SK-N-SH treated with all-trans-retinoic acid at 6 μM for 48 hours (cell line): Measurements from ENCODE around the gene TMEM178B.
"Not testable (repeated sequence)": the region's sequence is repeated elsewhere in the genome, so short reads cannot be mapped to it uniquely, and the experiment has no call there.

Experiments
- ATAC-seq: fragments of 200-7000 bp; cut with Tn5 transposase; 3 replicates; pipeline ENCODE4 v1.9.1; 2020; ENCODE audit warnings: mild to moderate bottlenecking, moderate library complexity
- ARNTL ChIP-seq: fragments of 450-650 bp; formaldehyde crosslinking; IDR thresholded peaks from 2 replicates; pipeline ENCODE4 v1.5.0; 2020; ENCODE audit warnings: low read depth, mild to moderate bottlenecking, moderate library complexity, borderline replicate concordance
- BACH2 ChIP-seq: fragments of 250-450 bp; sonication (Bioruptor Pico); IDR thresholded peaks from 2 replicates; pipeline ENCODE4 v1.9.0; 2021; ENCODE audit warnings: mild to moderate bottlenecking, borderline replicate concordance
- CSDC2 ChIP-seq: fragments of 250-450 bp; sonication (Bioruptor Pico); IDR thresholded peaks from 2 replicates; pipeline ENCODE4 v1.5.0; 2020; ENCODE audit warnings: mild to moderate bottlenecking, moderate library complexity
- GLIS3 ChIP-seq: fragments of 250-450 bp; sonication (Bioruptor Pico); IDR thresholded peaks from 2 replicates; pipeline ENCODE4 v1.5.0; 2020; ENCODE audit warnings: mild to moderate bottlenecking, moderate library complexity
- ISL1 ChIP-seq: fragments of 250-450 bp; sonication (Bioruptor Pico); IDR thresholded peaks from 2 replicates; pipeline ENCODE4 v2.1.2; 2022; ENCODE audit warnings: mild to moderate bottlenecking, moderate library complexity
- OSR1 ChIP-seq: fragments of 250-450 bp; sonication (Bioruptor Pico); IDR thresholded peaks from 2 replicates; pipeline ENCODE4 v1.8.0; 2022; ENCODE audit warnings: moderate library complexity, mild to moderate bottlenecking, inconsistent platforms
- PPARA ChIP-seq: fragments of 250-450 bp; sonication (Bioruptor Pico); IDR thresholded peaks from 2 replicates; pipeline ENCODE4 v1.5.0; 2020; ENCODE audit warnings: mild to moderate bottlenecking, borderline replicate concordance
- RARB ChIP-seq: fragments of 250-450 bp; sonication (Bioruptor Pico); IDR thresholded peaks from 2 replicates; pipeline ENCODE4 v1.8.0; 2021; ENCODE audit warnings: mild to moderate bottlenecking, moderate library complexity
- SNAI2 ChIP-seq: fragments of 250-450 bp; sonication (Bioruptor Pico); IDR thresholded peaks from 2 replicates; pipeline ENCODE4 v1.5.0; 2020; ENCODE audit warnings: mild to moderate bottlenecking, moderate library complexity
- TCF4 ChIP-seq: fragments of 250-450 bp; sonication (Bioruptor Pico); IDR thresholded peaks from 2 replicates; pipeline ENCODE4 v1.8.0; 2021; ENCODE audit warnings: mild to moderate bottlenecking, moderate library complexity, borderline replicate concordance
- TOX ChIP-seq: fragments of 250-450 bp; sonication (Bioruptor Pico); IDR thresholded peaks from 2 replicates; pipeline ENCODE4 v1.8.0; 2021; ENCODE audit warnings: mild to moderate bottlenecking, moderate library complexity, borderline replicate concordance
- ZC3H10 ChIP-seq: fragments of 250-450 bp; sonication (Bioruptor Pico); IDR thresholded peaks from 2 replicates; pipeline ENCODE4 v1.5.1; 2021; ENCODE audit warnings: mild to moderate bottlenecking, moderate library complexity
- ZFP3 ChIP-seq: fragments of 250-450 bp; sonication (Bioruptor Pico); IDR thresholded peaks from 2 replicates; pipeline ENCODE4 v1.5.0; 2020; ENCODE audit warnings: mild to moderate bottlenecking, moderate library complexity
- ZFP30 ChIP-seq: fragments of 450-650 bp; formaldehyde crosslinking; IDR thresholded peaks from 2 replicates; pipeline ENCODE4 v1.5.0; 2022; ENCODE audit warnings: mild to moderate bottlenecking, moderate library complexity
- ZNF565 ChIP-seq: fragments of 450-650 bp; formaldehyde crosslinking; conservative IDR thresholded peaks from 2 replicates; pipeline ENCODE4 v1.5.0; 2020; ENCODE audit warnings: low read depth, mild to moderate bottlenecking, moderate library complexity
- ZNF70 ChIP-seq: fragments of 450-650 bp; formaldehyde crosslinking; IDR thresholded peaks from 2 replicates; pipeline ENCODE4 v1.5.0; 2020; ENCODE audit warnings: mild to moderate bottlenecking, moderate library complexity
- ZNF8 ChIP-seq: fragments of 450-650 bp; formaldehyde crosslinking; IDR thresholded peaks from 2 replicates; pipeline ENCODE4 v1.5.0; 2020; ENCODE audit warnings: mild to moderate bottlenecking, moderate library complexity
- TF ChIP-seq, protein P1 (sequence below): fragments of 250-450 bp; sonication (Bioruptor Pico); IDR thresholded peaks from 2 replicates; pipeline ENCODE4 v1.5.0; 2020; ENCODE audit warnings: mild to moderate bottlenecking, moderate library complexity
- TF ChIP-seq, protein P2 (sequence below): fragments of 250-450 bp; sonication (Bioruptor Pico); IDR thresholded peaks from 2 replicates; pipeline ENCODE4 v1.8.0; 2021; ENCODE audit warnings: low read depth, mild to moderate bottlenecking, moderate library complexity, borderline replicate concordance
- TF ChIP-seq, protein P3 (sequence below): fragments of 250-450 bp; sonication (Bioruptor Pico); IDR thresholded peaks from 2 replicates; pipeline ENCODE4 v1.5.1; 2020; ENCODE audit warnings: low read depth, mild to moderate bottlenecking, moderate library complexity
- TF ChIP-seq, protein P4 (sequence below): fragments of 250-450 bp; sonication (Bioruptor Pico); IDR thresholded peaks from 2 replicates; pipeline ENCODE4 v1.8.0; 2020; ENCODE audit warnings: mild to moderate bottlenecking, moderate library complexity, borderline replicate concordance

Gene TMEM178B

DNA sequence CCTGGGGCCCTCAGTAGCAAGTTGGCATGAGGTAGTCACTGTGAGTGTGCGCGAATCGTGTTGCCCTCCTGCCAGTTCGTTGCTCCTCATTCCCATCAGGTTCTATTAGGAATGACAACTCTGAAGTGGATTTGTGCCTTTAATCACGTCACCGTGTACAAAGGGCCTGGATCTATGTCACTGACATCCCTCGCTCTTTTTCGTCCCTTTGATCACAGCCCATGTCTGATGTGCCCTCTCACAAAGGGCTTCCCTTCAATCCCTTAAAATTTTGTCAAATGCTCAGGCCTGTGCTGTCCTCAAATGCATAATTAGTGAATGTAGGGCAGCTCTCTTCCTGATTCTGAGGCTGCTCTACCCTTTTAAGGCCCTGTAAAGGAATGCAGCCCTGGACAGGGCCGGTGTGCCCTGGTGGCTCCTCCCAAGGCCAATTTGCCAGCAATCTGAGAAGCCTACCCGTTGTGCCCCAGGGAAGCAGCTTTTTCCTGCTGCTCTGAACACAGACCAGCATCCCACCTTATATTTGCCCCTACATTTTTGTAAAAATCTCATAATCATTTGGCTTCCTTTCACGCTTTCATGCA is 93.6 kb downstream of the TMEM178B start:
- no peak for TF ChIP-seq RARB (CRISPR knock-in tag)
- TF ChIP-seq, protein P1, sequence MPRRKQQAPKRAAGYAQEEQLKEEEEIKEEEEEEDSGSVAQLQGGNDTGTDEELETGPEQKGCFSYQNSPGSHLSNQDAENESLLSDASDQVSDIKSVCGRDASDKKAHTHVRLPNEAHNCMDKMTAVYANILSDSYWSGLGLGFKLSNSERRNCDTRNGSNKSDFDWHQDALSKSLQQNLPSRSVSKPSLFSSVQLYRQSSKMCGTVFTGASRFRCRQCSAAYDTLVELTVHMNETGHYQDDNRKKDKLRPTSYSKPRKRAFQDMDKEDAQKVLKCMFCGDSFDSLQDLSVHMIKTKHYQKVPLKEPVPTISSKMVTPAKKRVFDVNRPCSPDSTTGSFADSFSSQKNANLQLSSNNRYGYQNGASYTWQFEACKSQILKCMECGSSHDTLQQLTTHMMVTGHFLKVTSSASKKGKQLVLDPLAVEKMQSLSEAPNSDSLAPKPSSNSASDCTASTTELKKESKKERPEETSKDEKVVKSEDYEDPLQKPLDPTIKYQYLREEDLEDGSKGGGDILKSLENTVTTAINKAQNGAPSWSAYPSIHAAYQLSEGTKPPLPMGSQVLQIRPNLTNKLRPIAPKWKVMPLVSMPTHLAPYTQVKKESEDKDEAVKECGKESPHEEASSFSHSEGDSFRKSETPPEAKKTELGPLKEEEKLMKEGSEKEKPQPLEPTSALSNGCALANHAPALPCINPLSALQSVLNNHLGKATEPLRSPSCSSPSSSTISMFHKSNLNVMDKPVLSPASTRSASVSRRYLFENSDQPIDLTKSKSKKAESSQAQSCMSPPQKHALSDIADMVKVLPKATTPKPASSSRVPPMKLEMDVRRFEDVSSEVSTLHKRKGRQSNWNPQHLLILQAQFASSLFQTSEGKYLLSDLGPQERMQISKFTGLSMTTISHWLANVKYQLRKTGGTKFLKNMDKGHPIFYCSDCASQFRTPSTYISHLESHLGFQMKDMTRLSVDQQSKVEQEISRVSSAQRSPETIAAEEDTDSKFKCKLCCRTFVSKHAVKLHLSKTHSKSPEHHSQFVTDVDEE: no peak
- TF ChIP-seq ZNF565 (CRISPR knock-in tag): no peak
- TF ChIP-seq CSDC2: no peak
- no peak for TF ChIP-seq SNAI2 (CRISPR knock-in tag)
- no peak for TF ChIP-seq ISL1
- TF ChIP-seq, protein P2, sequence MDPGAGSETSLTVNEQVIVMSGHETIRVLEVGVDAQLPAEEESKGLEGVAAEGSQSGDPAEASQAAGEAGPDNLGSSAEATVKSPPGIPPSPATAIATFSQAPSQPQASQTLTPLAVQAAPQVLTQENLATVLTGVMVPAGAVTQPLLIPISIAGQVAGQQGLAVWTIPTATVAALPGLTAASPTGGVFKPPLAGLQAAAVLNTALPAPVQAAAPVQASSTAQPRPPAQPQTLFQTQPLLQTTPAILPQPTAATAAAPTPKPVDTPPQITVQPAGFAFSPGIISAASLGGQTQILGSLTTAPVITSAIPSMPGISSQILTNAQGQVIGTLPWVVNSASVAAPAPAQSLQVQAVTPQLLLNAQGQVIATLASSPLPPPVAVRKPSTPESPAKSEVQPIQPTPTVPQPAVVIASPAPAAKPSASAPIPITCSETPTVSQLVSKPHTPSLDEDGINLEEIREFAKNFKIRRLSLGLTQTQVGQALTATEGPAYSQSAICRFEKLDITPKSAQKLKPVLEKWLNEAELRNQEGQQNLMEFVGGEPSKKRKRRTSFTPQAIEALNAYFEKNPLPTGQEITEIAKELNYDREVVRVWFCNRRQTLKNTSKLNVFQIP (CRISPR knock-in tag): no peak
- TF ChIP-seq, protein P3, sequence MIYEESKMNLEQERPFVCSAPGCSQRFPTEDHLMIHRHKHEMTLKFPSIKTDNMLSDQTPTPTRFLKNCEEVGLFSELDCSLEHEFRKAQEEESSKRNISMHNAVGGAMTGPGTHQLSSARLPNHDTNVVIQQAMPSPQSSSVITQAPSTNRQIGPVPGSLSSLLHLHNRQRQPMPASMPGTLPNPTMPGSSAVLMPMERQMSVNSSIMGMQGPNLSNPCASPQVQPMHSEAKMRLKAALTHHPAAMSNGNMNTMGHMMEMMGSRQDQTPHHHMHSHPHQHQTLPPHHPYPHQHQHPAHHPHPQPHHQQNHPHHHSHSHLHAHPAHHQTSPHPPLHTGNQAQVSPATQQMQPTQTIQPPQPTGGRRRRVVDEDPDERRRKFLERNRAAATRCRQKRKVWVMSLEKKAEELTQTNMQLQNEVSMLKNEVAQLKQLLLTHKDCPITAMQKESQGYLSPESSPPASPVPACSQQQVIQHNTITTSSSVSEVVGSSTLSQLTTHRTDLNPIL: no peak
- TF ChIP-seq TCF4 (CRISPR knock-in tag): no peak
- no peak for TF ChIP-seq ZC3H10
- TF ChIP-seq, protein P4, sequence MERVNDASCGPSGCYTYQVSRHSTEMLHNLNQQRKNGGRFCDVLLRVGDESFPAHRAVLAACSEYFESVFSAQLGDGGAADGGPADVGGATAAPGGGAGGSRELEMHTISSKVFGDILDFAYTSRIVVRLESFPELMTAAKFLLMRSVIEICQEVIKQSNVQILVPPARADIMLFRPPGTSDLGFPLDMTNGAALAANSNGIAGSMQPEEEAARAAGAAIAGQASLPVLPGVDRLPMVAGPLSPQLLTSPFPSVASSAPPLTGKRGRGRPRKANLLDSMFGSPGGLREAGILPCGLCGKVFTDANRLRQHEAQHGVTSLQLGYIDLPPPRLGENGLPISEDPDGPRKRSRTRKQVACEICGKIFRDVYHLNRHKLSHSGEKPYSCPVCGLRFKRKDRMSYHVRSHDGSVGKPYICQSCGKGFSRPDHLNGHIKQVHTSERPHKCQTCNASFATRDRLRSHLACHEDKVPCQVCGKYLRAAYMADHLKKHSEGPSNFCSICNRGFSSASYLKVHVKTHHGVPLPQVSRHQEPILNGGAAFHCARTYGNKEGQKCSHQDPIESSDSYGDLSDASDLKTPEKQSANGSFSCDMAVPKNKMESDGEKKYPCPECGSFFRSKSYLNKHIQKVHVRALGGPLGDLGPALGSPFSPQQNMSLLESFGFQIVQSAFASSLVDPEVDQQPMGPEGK (CRISPR knock-in tag): no peak
- no peak for TF ChIP-seq BACH2 (CRISPR knock-in tag)
- TF ChIP-seq ZNF8 (CRISPR knock-in tag): no peak
- TF ChIP-seq OSR1: no peak
- no peak for TF ChIP-seq ZNF70 (CRISPR knock-in tag)
- no peak for TF ChIP-seq GLIS3 (CRISPR knock-in tag)
- TF ChIP-seq TOX (CRISPR knock-in tag): no peak
- no peak for TF ChIP-seq ZFP3
- no peak for ATAC-seq

DNA sequence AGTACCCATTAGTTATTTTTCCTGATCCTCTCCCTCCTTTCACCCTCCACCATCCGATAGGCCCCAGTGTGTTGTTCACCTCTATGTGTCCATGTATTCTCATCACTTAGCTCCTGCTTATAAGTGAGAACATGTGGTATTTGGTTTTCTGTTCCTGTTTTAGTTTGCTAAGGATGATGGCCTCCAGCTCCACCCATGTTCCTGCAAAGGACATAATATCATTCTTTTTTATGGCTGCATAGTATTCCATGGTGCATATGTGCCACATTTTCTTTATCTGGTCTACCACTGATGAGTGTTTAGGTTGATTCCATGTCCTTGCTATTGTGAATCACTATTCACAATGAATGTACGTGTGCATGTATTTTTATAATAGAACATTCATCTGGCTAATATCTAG is 95.3 kb downstream of the TMEM178B start:
- ATAC-seq: not testable (repeated sequence)

DNA sequence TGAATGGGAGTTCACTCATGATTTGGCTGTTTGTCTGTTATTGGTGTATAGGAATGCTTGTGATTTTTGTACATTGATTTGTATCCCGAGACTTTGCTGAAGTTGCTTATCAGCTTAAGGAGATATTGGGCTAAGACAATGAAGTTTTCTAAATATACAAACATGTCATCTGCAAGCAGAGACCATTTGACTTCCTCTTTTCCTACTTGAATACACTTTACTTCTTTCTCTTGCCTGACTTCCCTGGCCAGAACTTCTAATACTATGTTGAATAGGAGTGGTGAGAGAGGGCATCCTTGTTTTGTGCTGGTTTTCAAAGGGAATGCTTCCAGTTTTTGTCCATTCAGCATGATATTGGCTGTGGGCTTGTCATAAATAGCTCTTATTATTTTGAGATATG is 101.9 kb downstream of the TMEM178B start:
- ATAC-seq: not testable (repeated sequence)

DNA sequence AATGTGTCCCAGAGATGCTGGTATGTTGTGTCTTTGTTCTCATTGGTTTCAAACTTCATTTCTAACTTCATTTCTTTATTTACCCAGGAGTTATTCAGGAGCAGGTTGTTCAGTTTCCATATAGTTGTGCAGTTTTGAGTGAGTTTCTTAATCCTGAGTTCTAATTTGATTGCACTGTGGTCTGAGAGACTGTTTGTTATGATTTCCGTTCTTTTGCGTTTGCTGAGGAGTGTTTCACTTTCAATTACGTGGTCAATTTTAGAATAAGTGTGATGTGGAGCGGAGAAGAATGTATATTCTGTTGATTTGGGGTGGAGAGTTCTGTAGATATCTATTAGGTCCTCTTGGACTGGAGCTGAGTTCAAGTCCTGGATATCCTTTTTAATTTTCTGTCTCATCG is 103.3 kb downstream of the TMEM178B start:
- ATAC-seq: not testable (repeated sequence)

DNA sequence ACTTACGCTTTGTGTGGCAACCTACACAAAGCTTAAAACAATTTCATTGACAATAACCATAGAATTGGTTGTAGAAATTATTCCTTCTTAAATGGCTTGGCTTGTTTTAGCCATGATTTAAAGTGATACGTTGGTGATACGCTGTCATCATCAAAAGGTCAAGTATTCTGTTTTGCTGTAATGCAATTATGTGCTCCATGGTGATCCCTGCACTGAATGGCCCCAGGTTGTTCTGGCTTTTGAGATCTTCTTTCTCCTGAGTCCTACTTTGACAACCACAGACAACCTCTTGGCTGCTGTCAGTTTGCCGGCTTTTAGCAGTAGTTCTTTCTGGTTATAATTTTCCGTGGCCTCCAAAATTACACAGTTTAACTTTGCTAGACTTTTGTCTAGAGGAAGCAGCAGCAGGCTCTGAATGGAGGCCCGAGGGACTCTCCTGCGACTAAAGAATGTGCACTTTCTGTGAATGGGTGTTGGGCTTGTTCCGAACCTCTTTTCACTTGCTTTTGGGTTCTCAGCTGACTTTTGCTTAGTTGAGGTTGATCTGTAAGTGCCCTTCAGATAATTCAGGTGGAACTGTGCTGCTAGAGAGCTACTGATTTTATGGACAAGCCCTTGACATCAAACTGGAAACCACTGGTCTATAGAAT is 104.7 kb downstream of the TMEM178B start:
- ATAC-seq: no peak
- TF ChIP-seq PPARA (no peak), ZNF565 (CRISPR knock-in tag) (no peak), ARNTL (no peak), ZFP3 (no peak), ZC3H10 (no peak), GLIS3 (CRISPR knock-in tag) (no peak), RARB (CRISPR knock-in tag) (no peak), ZFP30 (CRISPR knock-in tag) (no peak), TCF4 (CRISPR knock-in tag) (no peak)
- TF ChIP-seq, protein P4 (CRISPR knock-in tag): no peak
- TF ChIP-seq, protein P2 (CRISPR knock-in tag): no peak
- TF ChIP-seq, protein P3: no peak
